Hematopoietic multipotent progenitor cell treated with erythropoietin and hydrocortisone succinate and interleukin-3 and kit ligand, for 8 days (in vitro differentiated cells): ENCODE data around the gene ADAMTSL1.

Experiments
- DNase-seq: peaks from one replicate; pipeline ENCODE4 v3.0.0-alpha.2; 2015

ADAMTSL1 gene

GRCh38 chr9:18463991-18464390 is 10.0 kb upstream of the ADAMTSL1 start:
- no peak for DNase-seq

DNA sequence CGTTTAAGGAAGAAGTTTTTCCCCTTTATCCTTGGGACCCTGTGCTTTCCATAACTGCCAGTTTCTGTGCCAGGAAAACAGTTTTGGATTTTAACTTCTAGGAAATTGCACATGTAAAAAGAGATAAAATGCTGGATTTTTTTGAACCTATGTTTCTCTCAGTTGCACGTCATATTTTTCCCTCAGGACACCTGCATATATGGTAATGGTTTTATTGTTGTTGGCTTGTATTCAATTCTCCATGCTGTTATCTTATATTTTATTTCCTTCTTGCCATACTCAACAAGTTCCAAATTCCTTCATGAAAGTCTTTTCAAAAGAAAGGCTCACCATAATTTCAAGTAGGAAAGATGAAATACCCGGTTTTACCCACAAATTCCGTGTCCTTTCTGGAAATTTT is 7.9 kb upstream of the ADAMTSL1 start:
- DNase-seq = no peak

DNA sequence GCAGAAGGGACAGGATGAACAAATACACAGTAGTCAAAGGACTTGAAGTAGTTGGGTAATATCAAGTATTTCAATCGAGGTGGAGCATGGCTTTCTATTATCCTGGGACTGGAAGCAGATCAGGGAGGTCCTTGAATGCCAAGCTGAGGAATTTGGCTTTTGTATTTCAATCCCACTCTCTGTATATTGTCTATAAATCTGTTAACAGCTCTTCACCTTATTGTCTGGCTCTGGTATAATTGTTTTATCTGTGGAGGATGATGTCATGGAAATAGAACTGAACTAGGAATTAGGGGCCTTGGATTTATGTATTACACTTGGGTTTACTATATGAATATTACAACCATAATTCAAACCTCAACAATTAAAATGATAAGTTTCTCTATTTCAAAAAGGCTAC is 6.3 kb upstream of the ADAMTSL1 start:
- DNase-seq = no peak

DNA sequence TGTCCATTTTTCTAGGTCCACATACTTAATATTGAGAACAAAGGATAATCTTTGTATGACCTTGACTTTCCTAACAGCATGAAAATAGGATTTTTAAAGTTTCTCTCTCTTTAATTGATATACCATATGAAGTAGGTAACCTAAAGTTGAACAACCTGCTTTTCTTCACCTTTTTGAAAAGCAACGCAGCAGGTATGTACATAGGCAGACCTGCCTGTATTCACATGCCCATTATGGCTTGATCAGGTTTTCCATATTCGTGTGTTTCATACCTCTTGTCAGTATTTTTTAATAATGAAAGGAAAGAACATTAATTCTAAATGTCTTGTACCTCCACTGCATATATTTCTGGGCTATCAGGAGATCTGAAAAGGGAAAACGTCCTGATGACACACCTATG is 1.5 kb upstream of the ADAMTSL1 start:
- no peak for DNase-seq

GRCh38 chr9:18472841-18473251 is 1.1 kb upstream of the ADAMTSL1 start:
- no peak for DNase-seq

GRCh38 chr9:18474783-18475182 is 830 bp downstream of the ADAMTSL1 start:
- DNase-seq = no peak

- no peak for DNase-seq
Measured at GRCh38 chr9:18477121-18477660, 3.2 kb downstream of the ADAMTSL1 start.

- DNase-seq = no peak
Measured at GRCh38 chr9:18477719-18478118, 3.8 kb downstream of the ADAMTSL1 start.

GRCh38 chr9:18478501-18479361 is 4.8 kb downstream of the ADAMTSL1 start:
- no peak for DNase-seq

- DNase-seq = no peak
Measured at GRCh38 chr9:18479405-18479804, 5.5 kb downstream of the ADAMTSL1 start.

DNA sequence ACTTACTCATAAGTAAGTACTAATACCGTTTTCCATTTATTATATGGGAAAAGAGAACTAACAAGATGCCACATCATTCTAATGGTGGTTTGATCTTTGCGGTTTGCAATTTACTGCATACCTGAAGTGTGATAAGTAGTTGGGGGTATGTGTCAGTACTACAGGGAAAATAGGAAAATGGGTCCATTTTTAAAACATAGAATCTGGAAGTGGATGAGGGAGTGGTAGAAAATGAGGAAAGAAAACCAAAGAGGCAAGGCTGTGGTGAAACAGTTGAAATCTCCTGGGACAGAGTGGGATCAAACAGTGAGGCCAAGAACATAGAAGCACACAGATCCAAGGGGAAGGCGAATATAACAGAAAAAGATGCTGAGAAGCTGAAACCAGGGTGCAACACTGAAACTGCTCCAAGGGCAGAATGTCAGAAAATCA is 6.7 kb downstream of the ADAMTSL1 start:
- DNase-seq = no peak

GRCh38 chr9:18482371-18482770 is 8.4 kb downstream of the ADAMTSL1 start:
- no peak for DNase-seq

- DNase-seq = no peak
Measured at GRCh38 chr9:18485714-18486113, 11.8 kb downstream of the ADAMTSL1 start.

DNA sequence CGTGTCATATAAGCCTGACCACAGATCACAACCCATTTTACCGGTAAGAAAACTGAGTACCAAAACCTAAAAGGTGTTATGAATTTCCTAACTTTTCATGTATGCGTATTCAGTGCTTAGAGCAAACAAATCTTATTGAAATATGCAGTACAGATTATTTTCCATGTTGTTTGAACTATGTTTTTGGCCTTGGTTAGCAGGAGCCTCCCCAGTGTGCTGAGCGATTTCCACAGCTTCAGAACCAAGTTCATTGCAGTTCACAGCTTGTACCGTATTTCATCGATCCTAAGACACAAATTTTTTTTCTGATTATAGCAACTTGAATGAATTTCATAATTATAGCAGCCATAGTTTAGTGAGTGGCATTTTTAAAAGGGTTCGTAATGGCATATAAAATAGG is 13.7 kb downstream of the ADAMTSL1 start:
- DNase-seq = no peak

GRCh38 chr9:18488886-18489285 is 14.9 kb downstream of the ADAMTSL1 start:
- no peak for DNase-seq

GRCh38 chr9:18489861-18490260 is 15.9 kb downstream of the ADAMTSL1 start:
- no peak for DNase-seq

DNA sequence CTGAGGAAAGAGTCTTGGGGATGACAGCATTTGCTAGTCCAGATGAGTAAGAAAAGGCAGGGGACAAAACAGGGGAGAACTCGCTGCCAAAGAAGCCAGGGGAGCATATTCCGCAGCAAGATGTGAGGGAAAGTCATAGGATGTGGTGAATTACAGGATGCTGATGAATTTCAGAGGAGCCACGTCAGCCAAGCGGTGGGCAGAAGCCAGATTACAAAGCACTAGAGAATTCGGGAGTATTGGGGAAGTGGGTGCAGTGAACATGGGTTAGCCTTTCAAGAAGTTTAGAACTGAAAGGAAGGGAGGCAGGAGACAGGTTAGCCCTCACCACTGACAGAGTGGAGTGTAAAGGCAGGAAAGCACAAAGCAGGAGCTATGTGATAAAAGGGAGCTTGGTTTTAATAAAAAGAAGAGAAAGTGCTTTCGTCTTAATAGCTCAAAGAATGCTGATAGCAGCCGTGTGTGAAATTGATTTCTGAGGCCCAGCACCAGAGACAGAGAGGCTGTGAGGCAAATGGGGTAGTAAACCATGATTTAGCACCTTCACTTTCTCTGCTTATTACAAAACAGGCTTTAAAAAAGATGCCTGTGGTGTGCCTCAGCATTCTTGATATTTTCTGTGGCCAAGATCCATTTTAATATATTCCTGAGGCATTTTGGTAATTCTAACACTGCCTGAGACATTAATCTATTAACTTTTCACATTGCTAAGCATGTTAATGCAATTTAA is 16.9 kb downstream of the ADAMTSL1 start:
- no peak for DNase-seq

DNA sequence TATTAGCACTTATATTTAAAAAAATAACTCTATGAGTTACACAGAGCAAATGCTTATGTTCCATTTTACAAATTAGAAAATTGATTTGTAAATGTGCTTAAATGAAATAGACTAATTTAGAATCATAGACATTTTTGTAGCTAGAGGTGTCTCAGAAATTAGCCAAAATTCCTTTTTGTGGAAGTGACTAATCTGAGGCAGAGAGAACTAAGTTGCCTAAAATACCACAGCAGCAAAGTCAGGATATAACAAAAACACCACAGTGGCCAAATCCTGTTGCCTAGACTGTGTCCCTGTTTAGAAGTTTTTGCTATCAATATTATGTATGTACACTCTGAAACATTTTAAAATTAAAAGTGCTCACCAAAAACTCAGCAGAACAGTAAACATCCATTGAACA is 18.7 kb downstream of the ADAMTSL1 start:
- DNase-seq = no peak

DNA sequence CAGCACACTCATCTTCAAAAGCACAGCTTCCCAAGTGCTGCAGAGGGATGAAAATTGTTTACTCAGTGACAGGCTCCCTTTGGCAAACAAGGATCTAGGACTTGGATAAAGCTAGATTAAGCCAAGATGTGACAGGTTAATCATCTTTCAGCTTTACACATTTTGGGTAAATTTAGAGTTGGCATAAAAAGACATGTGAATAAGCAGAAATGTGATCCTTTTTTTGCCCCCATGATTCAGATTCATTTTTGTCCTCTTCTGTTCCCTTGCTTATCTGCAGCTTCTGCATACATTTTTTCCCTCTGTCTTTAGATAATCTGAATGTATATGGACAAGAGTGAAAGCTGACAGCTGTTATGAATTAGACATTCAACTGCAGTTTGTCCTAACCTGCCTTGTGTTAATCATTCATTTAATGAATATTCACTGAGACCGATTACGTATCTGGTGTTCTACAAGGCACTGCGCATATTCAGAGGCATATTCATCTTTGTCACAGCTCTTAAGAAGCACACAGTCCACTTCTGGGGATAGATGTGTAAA is 19.6 kb downstream of the ADAMTSL1 start:
- no peak for DNase-seq

- DNase-seq = no peak
Measured at GRCh38 chr9:18495065-18495464, 21.1 kb downstream of the ADAMTSL1 start.

GRCh38 chr9:18496256-18497000 is 22.5 kb downstream of the ADAMTSL1 start:
- no peak for DNase-seq

DNA sequence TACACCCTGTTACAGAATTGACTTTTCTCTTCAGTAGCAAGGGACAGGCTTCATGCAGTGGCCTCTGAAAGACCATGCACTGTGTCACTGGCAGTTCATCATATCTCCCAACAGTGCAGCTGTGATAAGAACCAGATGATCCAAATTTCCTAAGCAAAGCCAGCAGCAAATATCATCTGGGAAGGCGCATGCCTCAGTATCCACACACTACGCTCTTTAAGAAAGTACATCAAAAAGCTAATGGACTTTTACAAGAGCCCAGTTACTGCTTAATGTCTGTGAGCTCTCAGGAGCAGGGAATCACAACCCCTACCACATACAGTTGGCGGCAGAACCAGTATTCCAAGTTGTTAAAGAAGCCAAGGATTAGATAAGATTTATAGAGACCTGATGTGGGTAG is 25.1 kb downstream of the ADAMTSL1 start:
- no peak for DNase-seq

GRCh38 chr9:18499980-18500379 is 26.0 kb downstream of the ADAMTSL1 start:
- no peak for DNase-seq
